Measurements from ENCODE around the gene SF3A1. TPM values are rescaled to one million over a fixed set of nuclear protein-coding genes. Genes with fewer than 3 reads are reported as not detected.

The SF3A1 gene
- total and polyA plus RNA-seq, 11 donors: 11.4 to 142 (median 77.4) TPM

- Histone ChIP-seq H3K9me3 (no peaks in the 10 kb centered on the region), H3K4me3 (no peak overlapping the region), H3K27me3 (no peaks in the 10 kb centered on the region), H3K36me3 (peaks cover 0 to 41% (median 4%) of the 10 kb centered on the region in 9 donors), H3K27ac (no peak overlapping the region), H3K4me1 (peaks cover 0 to 14% (median 0%) of the 10 kb centered on the region in 12 donors)
- DNase-seq: no peak
- intact Hi-C loops (cut with DNase I): no loop called here
- no peak for TF ChIP-seq CTCF (IDR thresholded peaks at IDR 0.05)
- no peak for TF ChIP-seq POLR2A (IDR thresholded peaks at IDR 0.05)
- ATAC-seq: no peak
- 93 to 98% (median 97%) methylated on average over 13 to 20 of the region's 20 CpGs for WGBS, 4 donors
Observed at GRCh38 chr22:30380011-30380410, 23.3 kb upstream of the SF3A1 start.

GRCh38 chr22:30375312-30375849 is 18.7 kb upstream of the SF3A1 start:
- H3K4me1 ChIP-seq: peaks cover 0 to 9% (median 0%) of the 10 kb centered on the region in 12 donors
- no peaks in the 10 kb centered on the region for H3K9me3 ChIP-seq
- H3K27me3 ChIP-seq: no peaks in the 10 kb centered on the region
- peaks cover 0 to 12% (median 0%) of the 10 kb centered on the region in 9 donors for H3K36me3 ChIP-seq
- intact Hi-C loops (cut with DNase I): loop anchor here in 1 of 10 donors (5.0 kb wide), 1 partner anchor 98 kb away; no protein-coding TSS in a partner anchor
- DNase-seq (peak in 3 of 5 donors; percentile 41 to 67 (median 67)), ATAC-seq (peak; percentile 40 to 69 (median 56))
- peak overlapping the region in 1 of 12 donors; percentile 58 for H3K27ac ChIP-seq
- H3K4me3 ChIP-seq: no peak overlapping the region
- 73 to 85% (median 79%) methylated on average over 11 to 13 of the region's 13 CpGs for WGBS, 4 donors
- TF ChIP-seq POLR2A (IDR thresholded peaks at IDR 0.05) (no peak), CTCF (IDR thresholded peaks at IDR 0.05) (no peak)

GRCh38 chr22:30373331-30374325 is 16.9 kb upstream of the SF3A1 start:
- 82 to 87% (median 87%) methylated on average over 23 to 33 of the region's 33 CpGs for WGBS, 4 donors
- Histone ChIP-seq H3K9me3 (no peaks in the 10 kb centered on the region), H3K4me3 (no peak overlapping the region), H3K27ac (no peak overlapping the region), H3K27me3 (no peaks in the 10 kb centered on the region), H3K4me1 (peaks cover 0 to 9% (median 0%) of the 10 kb centered on the region in 12 donors), H3K36me3 (peaks cover 0 to 4% (median 0%) of the 10 kb centered on the region in 9 donors)
- ATAC-seq (no peak), DNase-seq (no peak)
- TF ChIP-seq CTCF (IDR thresholded peaks at IDR 0.05) (no peak), POLR2A (IDR thresholded peaks at IDR 0.05) (no peak)
- intact Hi-C loops (cut with DNase I): no loop called here

GRCh38 chr22:30372915-30373314 is 16.2 kb upstream of the SF3A1 start:
- Histone ChIP-seq H3K27me3 (no peaks in the 10 kb centered on the region), H3K4me1 (peaks cover 0 to 9% (median 0%) of the 10 kb centered on the region in 12 donors), H3K27ac (no peak overlapping the region), H3K36me3 (peaks cover 0 to 4% (median 0%) of the 10 kb centered on the region in 9 donors), H3K4me3 (no peak overlapping the region), H3K9me3 (no peaks in the 10 kb centered on the region)
- ATAC-seq (peak in 1 of 4 donors; percentile 33), DNase-seq (no peak)
- intact Hi-C loops (cut with DNase I): no loop called here
- 65 to 73% (median 70%) methylated on average over 4 to 8 of the region's 8 CpGs for WGBS, 4 donors
- TF ChIP-seq CTCF (IDR thresholded peaks at IDR 0.05) (no peak), POLR2A (IDR thresholded peaks at IDR 0.05) (no peak)

Data from heart left ventricle (tissue), 16 donors.